Bronchial epithelial cell (primary cell): ENCODE data around the gene PXDN. TPM values are rescaled to one million over a fixed set of nuclear protein-coding genes. Genes with fewer than 3 reads are reported as not detected.

ENCODE experiments used
- DNase-seq: peaks from one replicate; pipeline ENCODE4 v3.0.0-alpha.2; 2010; ENCODE audit warnings: low read depth
- FAIRE-seq: peaks from 2 replicates; lab custom pipeline; 2011; peaks lifted over from hg19 to GRCh38; lab: Jason Lieb, UNC
- H3K27me3 ChIP-seq: 2 replicates; pipeline ENCODE4 v1.5.1; 2011; ENCODE audit warnings: low read length; ENCODE audit not compliant: control insufficient read depth, insufficient read depth
- H3K36me3 ChIP-seq: 2 replicates; pipeline ENCODE4 v1.5.1; 2011; ENCODE audit warnings: low read length; ENCODE audit not compliant: control insufficient read depth, insufficient read depth
- H3K4me3 ChIP-seq: 2 replicates; pipeline ENCODE4 v1.5.1; 2011; ENCODE audit warnings: mild to moderate bottlenecking, low read depth, low read length, control low read depth
- total RNA-seq: library from RNA; depleted of rRNA; stranded (reverse); fragments of >200 nt; gene quantifications from 2 replicates; pipeline ENCODE4 v1.2.1, GENCODE V29; 2014
- TF ChIP-seq, protein P1 (sequence below): IDR thresholded peaks from 2 replicates; pipeline ENCODE4 v1.5.1; 2011; ENCODE audit warnings: mild to moderate bottlenecking, moderate library complexity, low read length, control low read depth, inconsistent platforms; ENCODE audit not compliant: insufficient read depth, severe bottlenecking

PXDN gene
- total RNA-seq, 1 donor from 2014 or later, result 34.0 TPM

DNA sequence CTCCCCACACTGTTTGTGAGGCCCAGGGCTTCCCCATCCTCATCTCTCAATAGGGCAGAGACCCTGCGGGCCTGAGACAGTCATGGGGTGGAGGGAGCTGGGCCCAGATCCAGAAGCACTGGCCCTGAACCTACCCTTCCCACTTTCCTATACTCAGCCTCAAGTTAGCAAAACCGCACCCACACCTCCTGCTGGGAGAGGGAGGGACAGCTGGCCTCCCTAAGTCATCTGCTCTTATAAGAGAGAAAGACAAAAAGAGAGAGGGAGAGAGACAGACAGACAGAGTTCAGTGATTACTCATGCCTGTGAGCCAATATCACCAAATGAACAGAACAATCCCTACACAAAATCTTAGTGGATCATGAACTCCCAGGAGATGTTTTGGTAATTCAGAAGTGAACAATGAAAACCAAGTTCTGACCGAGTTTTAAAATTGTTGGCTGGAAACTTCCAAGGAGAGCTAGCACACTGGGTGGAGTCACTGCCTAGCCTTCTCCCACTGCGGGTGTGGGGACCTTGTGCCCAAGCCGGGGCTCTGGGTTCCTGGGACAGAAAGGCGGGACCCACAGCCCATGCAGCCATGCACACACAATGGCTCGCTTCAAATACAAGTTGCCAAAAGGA, 130.5 kb downstream of the PXDN start:
- Histone ChIP-seq H3K27me3 (no peaks in the 10 kb centered on the region), H3K4me3 (no peak overlapping the region), H3K36me3 (no peaks in the 10 kb centered on the region)
- DNase-seq, result peak; percentile 56
- FAIRE-seq, result no peak
- TF ChIP-seq, protein P1, sequence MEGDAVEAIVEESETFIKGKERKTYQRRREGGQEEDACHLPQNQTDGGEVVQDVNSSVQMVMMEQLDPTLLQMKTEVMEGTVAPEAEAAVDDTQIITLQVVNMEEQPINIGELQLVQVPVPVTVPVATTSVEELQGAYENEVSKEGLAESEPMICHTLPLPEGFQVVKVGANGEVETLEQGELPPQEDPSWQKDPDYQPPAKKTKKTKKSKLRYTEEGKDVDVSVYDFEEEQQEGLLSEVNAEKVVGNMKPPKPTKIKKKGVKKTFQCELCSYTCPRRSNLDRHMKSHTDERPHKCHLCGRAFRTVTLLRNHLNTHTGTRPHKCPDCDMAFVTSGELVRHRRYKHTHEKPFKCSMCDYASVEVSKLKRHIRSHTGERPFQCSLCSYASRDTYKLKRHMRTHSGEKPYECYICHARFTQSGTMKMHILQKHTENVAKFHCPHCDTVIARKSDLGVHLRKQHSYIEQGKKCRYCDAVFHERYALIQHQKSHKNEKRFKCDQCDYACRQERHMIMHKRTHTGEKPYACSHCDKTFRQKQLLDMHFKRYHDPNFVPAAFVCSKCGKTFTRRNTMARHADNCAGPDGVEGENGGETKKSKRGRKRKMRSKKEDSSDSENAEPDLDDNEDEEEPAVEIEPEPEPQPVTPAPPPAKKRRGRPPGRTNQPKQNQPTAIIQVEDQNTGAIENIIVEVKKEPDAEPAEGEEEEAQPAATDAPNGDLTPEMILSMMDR, result no peak

GRCh38 chr2:1613078-1613445, 131.3 kb downstream of the PXDN start:
- DNase-seq, result no peak
- Histone ChIP-seq H3K4me3 (no peak overlapping the region), H3K36me3 (no peaks in the 10 kb centered on the region), H3K27me3 (no peaks in the 10 kb centered on the region)
- FAIRE-seq, result no peak
- TF ChIP-seq, protein P1, result no peak

GRCh38 chr2:1612391-1613077, 131.8 kb downstream of the PXDN start:
- DNase-seq (no peak), FAIRE-seq (no peak)
- no peak overlapping the region for H3K4me3 ChIP-seq
- TF ChIP-seq, protein P1, result no peak
- H3K27me3 ChIP-seq, result no peaks in the 10 kb centered on the region
- H3K36me3 ChIP-seq, result no peaks in the 10 kb centered on the region

DNA sequence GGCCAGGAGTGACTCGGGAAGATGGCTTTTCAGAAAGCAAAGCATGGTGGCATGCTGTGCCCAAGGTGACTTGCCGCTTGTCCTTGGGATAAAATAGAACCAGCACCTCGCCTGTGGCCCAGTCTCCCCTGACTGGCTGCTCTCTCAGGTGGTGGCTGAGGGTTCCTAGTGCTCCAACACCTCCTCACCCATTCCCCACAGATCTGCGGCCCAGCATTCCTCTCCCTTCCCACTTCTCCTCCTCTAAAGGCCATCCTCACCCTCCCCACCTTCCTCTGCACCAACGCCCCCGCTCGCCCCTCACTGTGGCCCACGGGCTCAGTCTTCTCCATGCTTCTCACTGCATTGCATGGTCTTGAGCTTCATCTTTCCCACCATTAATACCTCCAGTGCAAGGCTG, 132.4 kb downstream of the PXDN start:
- DNase-seq, result no peak
- H3K4me3 ChIP-seq, result no peak overlapping the region
- FAIRE-seq, result no peak

DNA sequence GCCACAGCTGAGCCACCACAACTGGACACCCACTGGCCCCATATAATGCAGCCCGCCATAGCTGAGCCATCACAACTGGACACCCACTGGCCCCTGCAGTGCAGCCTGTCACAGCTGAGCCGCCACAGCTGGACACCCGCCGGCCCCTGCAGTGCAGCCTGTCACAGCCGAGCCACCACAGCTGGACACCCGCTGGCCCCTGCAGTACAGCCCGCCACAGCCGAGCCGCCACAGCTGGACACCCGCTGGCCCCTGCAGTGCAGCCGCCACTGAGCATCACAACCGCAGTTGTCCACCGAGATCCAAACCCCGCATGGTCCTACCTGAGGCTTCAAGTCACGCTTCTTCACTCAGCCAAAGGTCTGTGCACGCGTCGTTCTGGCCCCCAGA, 134.2 kb downstream of the PXDN start:
- H3K4me3 ChIP-seq, result no peak overlapping the region
- H3K27me3 ChIP-seq, result no peaks in the 10 kb centered on the region
- FAIRE-seq (no peak), DNase-seq (no peak)
- TF ChIP-seq, protein P1, result no peak
- no peaks in the 10 kb centered on the region for H3K36me3 ChIP-seq

More for the DNA sequence above, 132.4 kb downstream of the PXDN start:
- Histone ChIP-seq H3K27me3 (no peaks in the 10 kb centered on the region), H3K36me3 (no peaks in the 10 kb centered on the region)
- TF ChIP-seq, protein P1, result no peak
